Smooth muscle cell of the brain vasculature (primary cell): ENCODE measurements around the gene SGF29.
"Not testable (repeated sequence)": the region's sequence is repeated elsewhere in the genome, so short reads cannot be mapped to it uniquely, and the experiment has no call there.

Experiments
- DNase-seq: peaks from one replicate; pipeline ENCODE4 v3.0.0-alpha.2; 2012; ENCODE audit warnings: low read depth, low spot score

Gene SGF29

DNA sequence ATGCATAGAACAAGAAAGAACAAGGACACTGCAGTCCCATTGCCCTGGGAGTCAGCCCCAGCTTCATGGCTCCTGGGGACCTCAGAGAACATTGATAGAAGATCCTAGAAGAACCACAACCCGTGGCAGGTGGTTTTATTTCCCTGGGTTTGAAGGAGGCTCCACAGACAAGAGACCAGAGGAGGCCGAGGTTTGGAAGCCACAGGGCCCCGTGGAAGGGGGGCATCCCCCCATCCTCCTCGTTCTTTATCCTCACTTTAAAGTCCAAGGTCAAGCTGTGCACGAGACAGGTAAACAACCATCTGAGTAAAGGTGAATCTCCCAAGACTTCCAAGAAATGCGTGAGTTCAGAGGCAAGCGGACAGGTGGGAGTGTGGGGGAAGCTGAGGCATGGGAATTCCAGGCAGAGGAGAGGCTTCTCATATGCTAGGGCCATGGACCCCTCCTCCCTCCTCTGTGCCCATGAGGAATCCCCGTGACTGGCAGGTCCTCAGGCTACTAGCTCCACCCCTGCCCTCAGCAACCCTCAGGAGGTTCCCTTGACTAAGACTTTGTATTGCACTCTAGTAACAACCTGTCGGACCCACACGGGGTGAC, 57.0 kb downstream of the SGF29 start:
- no peak for DNase-seq

DNA sequence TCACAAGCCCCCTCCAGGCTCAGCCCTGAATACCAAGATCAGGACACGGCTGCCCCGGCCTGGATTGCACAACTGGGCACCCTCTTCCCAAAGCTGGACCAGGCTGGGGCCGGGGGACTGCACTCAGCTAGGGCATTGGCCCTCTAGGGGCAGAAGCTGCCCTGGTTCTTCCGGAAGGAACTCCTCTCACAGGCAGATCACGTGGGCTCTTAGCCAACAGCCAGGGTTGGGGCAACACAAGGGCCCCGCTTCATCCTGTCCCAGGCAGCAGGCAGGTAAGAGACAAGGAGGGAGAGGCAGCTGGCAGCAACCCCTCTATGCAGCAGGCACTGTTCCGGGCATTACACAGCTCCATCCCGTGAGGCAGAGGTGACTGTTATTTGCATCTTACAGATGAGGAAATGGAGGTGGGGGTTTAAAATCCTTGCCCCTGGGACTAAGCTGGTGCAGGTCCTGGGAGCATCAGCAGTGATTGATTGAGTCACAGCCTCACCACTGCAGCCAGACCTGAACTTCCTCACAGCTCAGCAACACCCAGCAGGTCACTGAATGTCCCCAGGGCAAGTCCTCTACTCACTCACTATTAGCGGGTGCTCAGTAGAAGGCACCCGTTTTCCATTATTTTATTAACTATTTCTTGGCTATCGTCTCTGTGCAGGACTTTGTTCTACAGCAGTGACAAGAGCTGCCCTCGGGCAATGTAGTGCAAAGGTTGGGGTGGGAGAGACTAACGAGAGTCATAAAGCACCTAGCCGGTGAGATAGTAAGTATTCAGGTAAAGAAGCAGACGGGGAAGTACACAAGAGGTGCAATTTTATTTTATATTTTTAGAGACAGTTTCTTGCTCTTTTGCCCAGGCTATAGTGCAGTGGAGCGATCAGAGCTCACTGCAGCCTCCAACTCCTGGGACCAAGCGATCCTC, 58.9 kb downstream of the SGF29 start:
- DNase-seq = not testable (repeated sequence)

DNA sequence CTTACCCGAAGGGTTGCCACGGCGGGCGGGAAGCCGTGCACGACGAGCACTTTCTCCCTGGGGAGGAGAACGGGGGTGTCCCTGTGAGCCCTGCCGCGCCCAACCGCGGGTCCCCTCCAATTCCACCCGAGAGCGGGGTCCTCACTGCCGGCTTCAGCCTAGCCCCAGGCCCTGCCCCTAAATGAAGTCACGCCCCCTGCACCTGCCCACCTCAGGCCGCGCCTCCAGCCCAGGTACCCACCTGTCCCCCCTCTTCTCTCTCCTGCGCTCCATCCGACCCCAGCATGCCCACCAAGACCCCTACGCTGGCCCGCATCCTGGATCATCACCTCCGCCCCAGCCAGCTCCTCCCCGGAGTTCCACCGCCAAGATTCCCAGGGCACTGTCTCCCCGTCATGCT, 60.2 kb downstream of the SGF29 start:
- DNase-seq = not testable (repeated sequence)

GRCh38 chr16:28614561-28614960, 60.8 kb downstream of the SGF29 start:
- not testable (repeated sequence) for DNase-seq

DNA sequence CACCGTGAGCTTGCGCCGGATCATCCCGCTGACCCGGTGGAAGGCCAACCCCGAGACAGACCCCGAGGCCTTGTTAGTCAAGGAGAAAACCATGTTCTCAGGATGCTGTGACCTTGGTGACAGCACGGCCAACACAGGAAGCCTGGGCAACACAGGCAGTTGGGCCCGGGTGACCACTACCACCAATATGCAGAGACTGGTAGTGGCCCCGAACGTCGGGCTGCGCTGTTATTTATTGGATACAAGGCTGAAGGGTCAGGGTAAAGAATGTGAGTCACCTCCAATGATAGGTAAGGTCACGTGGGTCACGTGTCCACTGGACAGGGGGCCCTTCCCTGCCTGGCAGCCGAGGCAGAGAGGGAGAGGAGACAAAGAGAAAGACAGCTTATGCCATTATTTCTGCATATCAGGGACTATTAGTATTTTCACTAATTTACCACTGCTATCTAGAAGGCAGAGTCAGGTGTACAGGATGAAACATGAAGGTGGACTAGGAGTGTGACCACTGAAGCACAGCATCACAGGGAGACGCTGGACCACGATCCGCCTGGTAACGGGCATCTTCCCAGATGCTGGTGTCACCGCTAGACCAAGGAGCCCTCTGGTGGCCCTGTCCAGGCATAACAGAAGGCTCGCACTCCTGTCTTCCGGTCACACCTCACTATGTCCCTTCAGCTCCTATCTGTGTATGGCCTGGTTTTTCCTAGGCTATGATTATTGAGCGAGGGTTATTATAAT, 61.9 kb downstream of the SGF29 start:
- not testable (repeated sequence) for DNase-seq

DNA sequence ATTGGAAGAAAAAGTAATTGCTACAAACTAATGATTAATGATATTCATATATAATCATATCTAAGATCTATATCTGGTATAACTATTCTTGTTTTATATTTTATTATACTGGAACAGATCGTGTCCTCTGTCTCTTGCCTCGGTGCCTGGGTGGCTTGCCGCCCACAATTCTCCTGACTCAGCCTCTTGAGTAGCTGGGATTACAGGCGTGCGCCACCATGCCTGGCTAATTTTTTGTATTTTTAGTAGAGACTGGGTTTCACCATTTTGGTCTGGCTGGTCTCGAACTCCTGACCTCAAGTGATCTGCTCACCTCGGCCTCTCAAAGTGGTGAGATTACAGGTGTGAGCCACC, 62.5 kb downstream of the SGF29 start:
- not testable (repeated sequence) for DNase-seq

GRCh38 chr16:28616636-28617035, 62.9 kb downstream of the SGF29 start:
- DNase-seq = no peak

DNA sequence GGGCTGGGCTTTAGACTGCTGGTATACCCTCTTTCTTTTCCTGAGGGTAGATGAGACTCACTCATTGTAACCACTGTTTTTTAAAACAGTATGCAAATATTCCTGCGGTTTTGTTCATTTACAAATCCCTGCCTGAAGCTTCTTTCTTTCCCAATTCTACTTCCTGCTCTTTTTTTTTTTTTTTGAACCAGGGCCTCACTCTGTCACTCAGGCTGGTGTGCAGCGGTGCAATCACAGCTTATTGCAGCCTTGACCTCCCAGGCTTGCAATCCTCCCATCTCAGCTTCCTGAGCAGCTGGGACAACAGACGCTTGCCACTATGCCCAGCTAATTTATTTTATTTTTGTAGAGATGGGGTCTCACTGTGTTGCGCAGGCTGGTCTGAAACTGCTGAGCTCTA, 64.2 kb downstream of the SGF29 start:
- no peak for DNase-seq

DNA sequence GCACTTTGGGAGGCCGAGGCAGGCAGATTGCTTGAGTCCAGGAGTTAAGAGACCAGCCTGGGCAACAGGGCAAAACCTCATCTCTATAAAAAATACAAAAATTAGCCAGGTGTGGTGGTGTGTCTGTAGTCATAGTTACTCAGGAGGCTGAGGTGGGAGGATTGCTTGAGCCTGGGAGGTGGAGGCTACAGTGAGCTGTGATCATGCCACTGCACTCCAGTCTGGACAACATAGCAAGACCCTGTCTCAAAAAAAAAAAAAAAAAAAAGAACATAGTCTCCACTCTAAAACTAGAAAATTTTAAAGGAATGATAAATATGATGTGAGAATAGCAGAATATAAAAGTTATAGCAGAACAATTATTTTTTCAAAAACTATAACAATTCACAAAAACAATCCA, 66.6 kb downstream of the SGF29 start:
- DNase-seq = not testable (repeated sequence)

DNA sequence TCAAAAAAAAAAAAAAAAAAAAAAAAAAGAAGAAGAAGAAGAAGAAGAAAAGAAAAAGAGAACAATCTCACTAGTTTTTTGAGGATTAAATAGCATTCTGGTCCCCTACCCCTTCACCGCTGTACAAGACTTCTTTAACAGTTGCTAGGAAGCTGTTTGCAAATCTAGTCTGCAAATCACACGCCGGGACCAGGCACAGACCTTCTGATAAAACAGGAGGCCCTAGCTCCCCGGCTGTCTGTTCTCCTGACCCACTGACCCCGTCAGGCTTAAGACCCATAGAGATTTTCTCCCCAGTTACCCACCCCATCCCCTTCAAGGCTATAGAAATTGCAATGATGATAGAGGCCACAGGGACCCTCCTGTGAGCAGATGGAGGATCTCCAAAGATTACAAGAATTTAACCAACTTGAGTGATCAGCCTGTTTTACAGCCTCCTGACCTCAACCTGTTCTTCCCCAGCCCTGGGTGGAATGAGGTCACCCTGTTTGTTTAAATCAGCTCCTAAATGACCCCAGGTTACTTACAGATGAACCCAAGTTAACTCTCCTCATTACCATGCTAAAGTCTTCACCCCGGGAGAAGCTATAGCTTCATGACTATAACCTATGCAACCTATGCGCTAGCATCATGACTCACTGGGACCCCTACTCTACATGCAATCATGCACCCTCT, 67.9 kb downstream of the SGF29 start:
- no peak for DNase-seq

DNA sequence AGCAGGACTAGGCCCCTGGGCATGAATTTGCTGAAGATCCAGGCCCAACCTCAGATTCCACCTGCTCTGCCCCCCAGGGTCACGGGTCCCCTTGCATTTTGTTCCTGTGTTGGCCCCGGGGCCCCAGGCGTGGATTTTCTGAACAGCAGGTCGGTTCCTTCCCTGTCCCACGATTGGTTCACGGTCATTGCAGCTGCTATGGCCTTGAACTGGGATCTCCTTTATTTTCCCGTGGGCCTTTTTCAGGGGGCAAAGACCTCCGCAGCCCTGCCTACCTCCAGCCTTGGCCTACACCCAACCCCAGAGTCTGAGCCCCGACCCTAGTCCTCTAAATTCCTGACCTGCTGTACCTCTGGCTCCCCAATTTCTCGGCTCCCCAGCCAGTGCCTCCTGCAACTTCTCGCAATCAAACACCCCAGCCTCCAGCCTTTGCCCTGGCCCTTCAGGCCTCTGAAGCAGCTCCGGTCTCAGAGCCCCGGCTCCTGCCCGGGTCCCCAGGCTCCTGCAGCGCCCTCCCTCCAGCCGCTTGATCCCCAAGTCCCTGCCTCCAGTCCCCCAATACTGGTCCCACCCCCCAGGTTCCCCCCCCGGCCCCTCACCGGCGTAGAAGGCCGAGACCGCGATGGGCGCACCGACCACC, 68.9 kb downstream of the SGF29 start:
- not testable (repeated sequence) for DNase-seq

- no peak for DNase-seq
These were observed 69.5 kb downstream of the SGF29 start for GRCh38 chr16:28623172-28623711.

DNA sequence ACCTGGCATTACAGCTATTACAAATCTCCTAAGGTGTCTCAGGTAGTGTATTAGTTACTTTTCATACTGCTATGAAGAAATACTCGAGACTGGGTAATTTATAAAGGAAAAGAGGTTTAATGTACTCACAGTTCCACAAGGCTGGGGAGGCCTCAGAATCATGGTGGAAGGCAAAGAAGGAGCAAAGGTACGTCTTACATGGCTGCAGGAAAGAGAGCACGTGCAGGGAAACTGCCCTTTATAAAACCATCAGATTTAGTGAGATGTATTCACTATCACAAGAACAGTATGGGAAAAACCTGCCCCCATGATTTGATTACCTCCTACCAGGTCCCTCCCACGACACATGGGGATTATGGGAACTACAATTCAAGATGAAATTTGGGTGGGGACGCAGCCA, 77.2 kb downstream of the SGF29 start:
- not testable (repeated sequence) for DNase-seq

DNA sequence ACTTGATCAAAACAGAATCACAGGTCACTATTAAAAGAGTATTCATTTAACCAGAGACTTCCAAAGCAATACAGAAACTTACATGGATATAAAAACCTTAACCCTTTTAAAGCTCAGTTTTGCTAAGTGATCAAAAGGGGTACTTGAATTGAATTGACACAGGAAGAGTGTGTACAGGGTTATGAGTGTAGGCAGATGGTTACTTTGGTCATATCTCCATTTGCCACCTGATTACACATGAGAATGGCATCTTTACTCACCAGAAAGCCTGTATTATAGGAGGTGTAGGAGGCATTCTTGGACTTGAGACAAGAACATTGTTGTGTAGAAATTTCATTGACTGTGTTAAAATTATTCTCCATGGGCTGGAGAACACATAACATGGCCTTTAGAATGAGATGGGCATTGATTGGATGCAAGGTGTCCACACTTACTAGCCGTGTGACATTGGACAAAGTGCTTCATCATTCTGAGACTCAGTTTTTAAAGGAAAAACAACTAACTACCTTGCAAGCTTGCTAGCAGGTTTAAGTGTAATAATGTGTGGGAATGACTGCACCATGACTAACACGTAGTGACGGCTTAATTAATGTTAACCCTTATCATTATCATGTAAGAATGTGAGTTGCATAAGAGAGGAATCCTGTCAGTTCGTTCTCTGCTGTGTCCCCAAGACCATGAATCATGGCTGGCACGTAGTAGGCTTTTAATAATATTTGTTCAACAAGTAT, 82.5 kb downstream of the SGF29 start:
- not testable (repeated sequence) for DNase-seq

DNA sequence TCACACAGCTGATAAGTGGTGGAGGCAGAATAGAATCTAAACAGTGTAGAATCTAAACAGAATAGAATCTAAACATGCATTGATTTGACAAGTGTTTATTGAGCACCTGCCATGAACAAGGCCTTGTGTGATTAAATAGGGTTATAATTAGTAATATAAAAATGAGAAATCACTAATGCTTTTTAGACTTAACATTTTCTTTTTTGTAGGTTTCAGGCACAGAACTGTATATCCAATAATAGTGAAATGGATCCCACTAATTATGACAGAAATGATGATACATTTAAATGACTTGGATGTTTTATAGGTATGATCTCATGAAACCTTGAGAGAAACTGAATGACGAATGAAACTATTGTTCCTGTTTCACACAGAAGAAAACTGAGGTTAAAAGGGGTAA, 84.0 kb downstream of the SGF29 start, which contains the start of gene NPIPB8:
Gene NPIPB8, plus strand, starts transcription at position 301 of the 400 bp plus-strand sequence. CDS start 296 bp downstream, outside the sequence.
- DNase-seq = not testable (repeated sequence)

DNA sequence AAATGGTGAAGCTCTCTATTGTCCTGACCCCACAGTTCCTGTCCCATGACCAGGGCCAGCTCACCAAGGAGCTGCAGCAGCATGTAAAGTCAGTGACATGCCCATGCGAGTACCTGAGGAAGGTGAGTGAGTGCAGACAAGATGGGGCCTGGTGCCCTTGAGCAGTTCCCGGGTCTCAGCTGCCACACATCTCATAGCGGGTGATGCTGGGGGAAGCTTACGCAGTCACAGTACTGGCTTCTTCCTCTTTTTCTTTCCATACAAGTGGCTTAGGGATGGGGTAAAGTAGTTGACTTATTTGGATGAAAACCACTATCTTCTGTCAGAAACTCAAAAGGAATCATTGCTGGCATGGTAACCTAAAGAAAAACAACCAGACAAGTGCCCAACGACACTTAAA, 84.6 kb downstream of the SGF29 start:
- DNase-seq = not testable (repeated sequence)

- not testable (repeated sequence) for DNase-seq
These were observed 86.2 kb downstream of the SGF29 start for GRCh38 chr16:28639959-28640358.
